ENCODE results near the gene EMC9.
A peak's percentile ranks its signal among the peaks of the same experiment; 100 is the strongest.

The EMC9 gene

DNA sequence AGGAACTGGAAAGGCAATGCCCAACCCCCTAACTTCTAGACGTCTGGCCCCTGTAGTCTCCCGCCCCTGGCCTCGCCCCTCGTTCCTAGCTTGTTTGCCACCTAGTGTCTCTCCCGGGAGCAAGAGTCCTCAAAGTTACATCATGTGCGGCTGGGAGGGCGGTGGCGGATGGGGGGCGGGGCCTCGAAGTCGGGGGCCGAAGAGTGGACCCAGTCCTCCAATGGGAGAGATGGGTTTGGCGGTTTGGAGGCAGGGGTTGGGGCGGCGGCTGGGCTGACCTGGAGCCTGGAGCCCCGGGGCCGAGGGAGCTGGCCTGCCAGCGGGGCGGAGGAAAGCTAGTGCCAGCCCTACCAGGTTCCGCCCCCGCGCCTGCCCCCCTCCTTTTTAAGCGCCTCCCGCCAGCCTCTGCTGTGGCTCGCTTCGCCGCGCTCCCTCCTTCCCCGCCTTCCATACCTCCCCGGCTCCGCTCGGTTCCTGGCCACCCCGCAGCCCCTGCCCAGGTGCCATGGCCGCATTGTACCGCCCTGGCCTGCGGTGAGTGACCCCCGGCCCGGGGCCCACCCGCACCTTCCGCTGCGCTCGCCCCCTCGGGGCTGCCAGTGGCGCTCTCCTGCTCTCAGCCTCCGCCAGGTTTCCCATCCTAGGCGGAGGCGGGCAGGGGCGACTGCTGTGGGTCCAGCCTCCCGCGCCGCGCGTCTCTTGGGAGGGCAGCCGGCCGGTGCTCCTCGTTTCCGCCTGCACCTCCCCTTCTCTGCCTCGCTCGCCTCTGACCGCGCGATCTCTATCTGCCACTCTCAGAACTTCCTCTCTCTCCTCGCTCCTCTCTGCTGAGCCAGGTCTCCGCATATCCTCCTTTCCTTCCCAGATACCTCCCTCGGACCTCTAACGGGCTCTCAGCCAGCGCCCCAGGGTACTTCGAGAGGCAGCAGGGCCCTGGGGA lies 47.2 kb downstream of the EMC9 start, which contains the start of gene PCK2:
Gene PCK2, plus strand, starts transcription at position 411 of the 940 bp plus-strand sequence. Its CDS starts 95 bp downstream, at position 506.
- DNase-seq (ENCODE audit: low spot score) = peak; percentile 96
- TF ChIP-seq, protein P1, sequence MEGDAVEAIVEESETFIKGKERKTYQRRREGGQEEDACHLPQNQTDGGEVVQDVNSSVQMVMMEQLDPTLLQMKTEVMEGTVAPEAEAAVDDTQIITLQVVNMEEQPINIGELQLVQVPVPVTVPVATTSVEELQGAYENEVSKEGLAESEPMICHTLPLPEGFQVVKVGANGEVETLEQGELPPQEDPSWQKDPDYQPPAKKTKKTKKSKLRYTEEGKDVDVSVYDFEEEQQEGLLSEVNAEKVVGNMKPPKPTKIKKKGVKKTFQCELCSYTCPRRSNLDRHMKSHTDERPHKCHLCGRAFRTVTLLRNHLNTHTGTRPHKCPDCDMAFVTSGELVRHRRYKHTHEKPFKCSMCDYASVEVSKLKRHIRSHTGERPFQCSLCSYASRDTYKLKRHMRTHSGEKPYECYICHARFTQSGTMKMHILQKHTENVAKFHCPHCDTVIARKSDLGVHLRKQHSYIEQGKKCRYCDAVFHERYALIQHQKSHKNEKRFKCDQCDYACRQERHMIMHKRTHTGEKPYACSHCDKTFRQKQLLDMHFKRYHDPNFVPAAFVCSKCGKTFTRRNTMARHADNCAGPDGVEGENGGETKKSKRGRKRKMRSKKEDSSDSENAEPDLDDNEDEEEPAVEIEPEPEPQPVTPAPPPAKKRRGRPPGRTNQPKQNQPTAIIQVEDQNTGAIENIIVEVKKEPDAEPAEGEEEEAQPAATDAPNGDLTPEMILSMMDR (IDR thresholded peaks at IDR 0.05) = no peak
- H3K4me3 ChIP-seq = peak within 1 kb of the TSS; percentile 80
- H3K27ac ChIP-seq = peak within 1 kb of the TSS; percentile 81 to 95

GRCh38 chr14:24093207-24093900 lies 48.0 kb downstream of the EMC9 start:
- peak overlapping the region; percentile 80 for H3K4me3 ChIP-seq
- TF ChIP-seq, protein P1 (IDR thresholded peaks at IDR 0.05) = no peak
- H3K27ac ChIP-seq = peak overlapping the region; percentile 81 to 95
- no peak for DNase-seq (ENCODE audit: low spot score)

DNA sequence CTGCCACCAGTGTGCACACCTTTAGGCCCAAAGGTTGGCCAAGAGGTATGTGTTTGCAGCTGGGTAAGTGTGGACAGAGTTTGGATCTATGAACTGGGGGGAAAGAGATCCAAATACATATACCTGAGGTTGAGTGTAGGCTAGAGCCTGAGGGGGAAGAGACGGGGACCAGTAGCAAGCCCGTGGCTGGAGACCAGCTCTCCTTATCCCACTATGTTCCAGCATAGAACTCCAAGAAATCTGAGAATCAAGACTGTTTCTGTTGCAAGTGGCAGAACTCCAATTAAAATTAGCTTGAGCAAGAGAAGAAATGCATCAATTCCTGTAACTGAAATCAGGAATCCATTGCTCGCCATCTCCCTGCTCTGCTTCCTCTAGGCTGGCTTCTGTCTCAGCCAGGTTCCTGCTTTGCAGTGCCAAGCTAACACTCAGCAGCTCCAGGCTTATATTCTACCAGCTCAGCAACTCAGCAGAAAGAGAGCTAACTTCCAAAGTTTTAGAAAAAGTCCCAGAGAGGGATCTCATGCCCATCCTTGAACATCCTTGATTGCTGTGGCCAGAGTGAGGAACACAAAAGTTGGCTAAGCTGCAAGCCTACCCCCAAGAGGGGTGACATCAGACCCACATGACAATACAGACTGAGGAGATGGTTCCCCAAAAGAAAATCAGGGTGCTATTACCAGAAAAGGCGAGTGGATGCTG lies 48.7 kb downstream of the EMC9 start:
- Histone ChIP-seq H3K27ac (peak overlapping the region in 1 of 2 donors; percentile 95), H3K4me3 (no peak overlapping the region)
- TF ChIP-seq, protein P1 (IDR thresholded peaks at IDR 0.05) = no peak
- DNase-seq (ENCODE audit: low spot score) = no peak

DNA sequence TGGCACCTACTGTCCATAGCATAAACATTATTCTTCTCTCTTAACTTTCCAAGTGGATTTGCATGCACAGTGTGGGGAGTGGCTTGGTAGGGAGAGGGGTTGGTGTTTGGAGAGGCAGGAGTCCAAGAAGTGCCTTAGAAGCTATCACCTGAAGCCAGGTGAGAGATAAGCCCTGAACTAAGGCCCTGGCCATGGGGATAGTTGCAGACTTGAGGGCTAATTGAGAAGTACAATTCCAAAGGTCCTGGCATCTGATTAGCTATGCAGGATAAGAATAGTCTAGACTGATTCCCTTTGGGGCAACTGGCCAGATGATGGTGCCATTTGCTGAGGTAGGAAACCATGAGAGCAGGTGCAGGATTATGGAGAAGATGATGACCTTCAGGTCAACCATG lies 49.3 kb downstream of the EMC9 start:
- TF ChIP-seq, protein P1 (IDR thresholded peaks at IDR 0.05) = no peak
- peak overlapping the region in 1 of 2 donors; percentile 95 for H3K27ac ChIP-seq
- H3K4me3 ChIP-seq = no peak overlapping the region
- no peak for DNase-seq (ENCODE audit: low spot score)

DNA sequence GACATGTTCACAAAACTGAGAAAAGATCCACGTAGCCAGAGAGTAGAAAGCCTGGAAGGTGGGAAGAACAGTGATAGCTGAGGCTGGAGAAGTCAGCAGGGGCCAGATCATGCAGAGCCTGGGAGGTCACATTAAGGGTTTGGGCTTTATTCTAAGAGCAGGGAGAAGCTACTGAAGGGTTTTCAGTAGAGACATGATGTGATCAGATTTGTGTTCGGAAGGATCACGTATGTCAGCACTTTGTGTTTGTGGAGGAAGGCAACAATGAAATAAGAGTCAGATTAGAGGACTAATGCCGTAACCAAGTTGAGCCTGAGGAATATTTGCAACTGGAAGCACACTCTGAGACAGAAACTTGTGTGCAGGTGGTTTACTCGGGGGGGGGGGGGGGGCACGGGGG lies 51.5 kb downstream of the EMC9 start:
- no peak overlapping the region for H3K27ac ChIP-seq
- DNase-seq (ENCODE audit: low spot score) = no peak
- TF ChIP-seq, protein P1 (IDR thresholded peaks at IDR 0.05) = no peak
- H3K4me3 ChIP-seq = no peak overlapping the region

All from coronary artery (tissue), 2 donors.